Measurements from ENCODE around the gene PPIG.

GRCh38 chr2:169656164-169656563 is 72.0 kb downstream of the PPIG start:
- TF ChIP-seq LEF1 (IDR thresholded peaks at IDR 0.05; ENCODE audit: borderline replicate concordance), result no peak
- TF ChIP-seq PKNOX1 (IDR thresholded peaks at IDR 0.05), result no peak
- TF ChIP-seq SUZ12 (IDR thresholded peaks at IDR 0.05), result no peak
- no peak for TF ChIP-seq TARDBP (IDR thresholded peaks at IDR 0.05)
- TF ChIP-seq NFRKB (IDR thresholded peaks at IDR 0.05), result no peak
- TF ChIP-seq ARNT (IDR thresholded peaks at IDR 0.05), result no peak
- TF ChIP-seq SP1 (IDR thresholded peaks at IDR 0.05), result no peak
- TF ChIP-seq BHLHE40 (IDR thresholded peaks at IDR 0.05; ENCODE audit: borderline replicate concordance), result no peak
- TF ChIP-seq ELF4 (IDR thresholded peaks at IDR 0.05), result no peak
- TF ChIP-seq FOXA1 (IDR thresholded peaks at IDR 0.05), result no peak
- TF ChIP-seq FOXK2 (IDR thresholded peaks at IDR 0.05), result no peak
- TF ChIP-seq ZNF384 (IDR thresholded peaks at IDR 0.05), result no peak
- TF ChIP-seq FOXM1 (IDR thresholded peaks at IDR 0.05; ENCODE audit: borderline replicate concordance), result no peak
- TF ChIP-seq CTBP1 (IDR thresholded peaks at IDR 0.05; ENCODE audit: borderline replicate concordance), result no peak
